ENCODE results near the gene VTI1A. TPM values are rescaled to one million over a fixed set of nuclear protein-coding genes. Genes with fewer than 3 reads are reported as not detected.

The VTI1A gene
- polyA plus RNA-seq, 1 donor from 2014 or later, result 28.7 TPM

DNA sequence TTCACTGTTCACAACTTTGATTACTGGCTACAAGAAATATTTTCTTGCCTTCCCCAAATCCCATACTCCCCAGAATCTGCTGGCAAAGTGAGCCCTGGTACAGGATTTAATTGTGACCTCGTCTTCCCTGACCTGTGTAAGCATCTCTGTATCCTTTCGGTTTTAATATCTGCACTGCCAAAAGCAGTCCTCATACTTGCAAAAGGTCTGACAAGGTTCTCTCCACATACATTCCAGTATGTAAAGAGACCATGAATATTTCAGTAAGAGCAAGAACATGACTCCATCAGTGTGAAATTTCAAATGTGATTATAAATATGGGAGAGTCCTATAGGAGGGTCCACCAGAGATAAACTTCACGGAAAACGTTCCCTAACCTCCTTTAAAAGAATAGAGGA, 369.0 kb downstream of the VTI1A start:
- Histone ChIP-seq H3K27ac (ENCODE audit: low read length) (no peak overlapping the region), H3K4me3 (ENCODE audit: low read length) (no peak overlapping the region), H3K9me3 (ENCODE audit: low read length) (no peaks in the 10 kb centered on the region), H3K9me2 (ENCODE audit: insufficient read depth, low read length) (no peaks in the 10 kb centered on the region), H3K4me2 (ENCODE audit: low read length) (no peak overlapping the region), H4K20me1 (ENCODE audit: insufficient read depth) (no peaks in the 10 kb centered on the region), H3F3A (ENCODE audit: insufficient read depth, low read length, poor library complexity, severe bottlenecking) (no peaks in the 10 kb centered on the region), H3K9ac (ENCODE audit: low read length) (no peak overlapping the region), H3K79me2 (replicated peaks; ENCODE audit: insufficient read depth, low read length) (no peaks in the 10 kb centered on the region), H3K27me3 (ENCODE audit: insufficient read depth, low read depth, low read length) (no peaks in the 10 kb centered on the region), H3K36me3 (ENCODE audit: insufficient read depth, low read length) (no peaks in the 10 kb centered on the region), H2AFZ (ENCODE audit: low read depth, low read length) (no peak overlapping the region)
- no peak for TF ChIP-seq EP300 (conservative IDR thresholded peaks at IDR 0.05; ENCODE audit: poor library complexity, severe bottlenecking)
- TF ChIP-seq, protein P1, sequence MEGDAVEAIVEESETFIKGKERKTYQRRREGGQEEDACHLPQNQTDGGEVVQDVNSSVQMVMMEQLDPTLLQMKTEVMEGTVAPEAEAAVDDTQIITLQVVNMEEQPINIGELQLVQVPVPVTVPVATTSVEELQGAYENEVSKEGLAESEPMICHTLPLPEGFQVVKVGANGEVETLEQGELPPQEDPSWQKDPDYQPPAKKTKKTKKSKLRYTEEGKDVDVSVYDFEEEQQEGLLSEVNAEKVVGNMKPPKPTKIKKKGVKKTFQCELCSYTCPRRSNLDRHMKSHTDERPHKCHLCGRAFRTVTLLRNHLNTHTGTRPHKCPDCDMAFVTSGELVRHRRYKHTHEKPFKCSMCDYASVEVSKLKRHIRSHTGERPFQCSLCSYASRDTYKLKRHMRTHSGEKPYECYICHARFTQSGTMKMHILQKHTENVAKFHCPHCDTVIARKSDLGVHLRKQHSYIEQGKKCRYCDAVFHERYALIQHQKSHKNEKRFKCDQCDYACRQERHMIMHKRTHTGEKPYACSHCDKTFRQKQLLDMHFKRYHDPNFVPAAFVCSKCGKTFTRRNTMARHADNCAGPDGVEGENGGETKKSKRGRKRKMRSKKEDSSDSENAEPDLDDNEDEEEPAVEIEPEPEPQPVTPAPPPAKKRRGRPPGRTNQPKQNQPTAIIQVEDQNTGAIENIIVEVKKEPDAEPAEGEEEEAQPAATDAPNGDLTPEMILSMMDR (IDR thresholded peaks at IDR 0.05; ENCODE audit: poor library complexity, severe bottlenecking), result no peak
- no peak for TF ChIP-seq SMC3 (conservative IDR thresholded peaks at IDR 0.05; ENCODE audit: poor library complexity)
- TF ChIP-seq TAF1 (IDR thresholded peaks at IDR 0.05; ENCODE audit: low read depth), result no peak
- no peak for TF ChIP-seq MXI1 (conservative IDR thresholded peaks at IDR 0.05; ENCODE audit: poor library complexity, severe bottlenecking)
- no peak for TF ChIP-seq RAD21 (conservative IDR thresholded peaks at IDR 0.05)

DNA sequence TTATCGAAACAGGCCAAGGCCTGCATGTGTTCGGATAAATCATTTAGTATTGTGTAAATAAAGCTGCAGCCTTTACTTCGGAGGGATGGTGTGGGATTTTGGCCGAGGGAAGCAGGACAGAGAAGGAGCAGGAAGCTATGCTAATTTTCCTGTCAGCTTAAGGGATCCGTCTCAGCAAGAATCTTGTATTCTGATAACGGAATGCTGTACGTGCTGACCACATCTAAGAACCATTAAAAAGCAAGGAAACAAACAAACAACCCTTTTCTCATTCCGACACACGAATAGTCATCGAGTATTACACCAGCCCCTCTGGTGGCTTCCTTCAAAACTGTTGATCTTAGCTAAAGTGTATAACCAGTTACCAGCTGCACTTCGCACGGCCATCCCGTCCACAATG, 369.9 kb downstream of the VTI1A start:
- H3K9ac ChIP-seq (ENCODE audit: low read length), result no peak overlapping the region
- H4K20me1 ChIP-seq (ENCODE audit: insufficient read depth), result no peaks in the 10 kb centered on the region
- H3K27ac ChIP-seq (ENCODE audit: low read length), result no peak overlapping the region
- no peaks in the 10 kb centered on the region for H3K36me3 ChIP-seq (ENCODE audit: insufficient read depth, low read length)
- H3F3A ChIP-seq (ENCODE audit: insufficient read depth, low read length, poor library complexity, severe bottlenecking), result no peaks in the 10 kb centered on the region
- no peak overlapping the region for H2AFZ ChIP-seq (ENCODE audit: low read depth, low read length)
- H3K4me2 ChIP-seq (ENCODE audit: low read length), result no peak overlapping the region
- no peaks in the 10 kb centered on the region for H3K27me3 ChIP-seq (ENCODE audit: insufficient read depth, low read depth, low read length)
- H3K9me3 ChIP-seq (ENCODE audit: low read length), result no peaks in the 10 kb centered on the region
- no peak for TF ChIP-seq SMC3 (conservative IDR thresholded peaks at IDR 0.05; ENCODE audit: poor library complexity)
- no peak for TF ChIP-seq MXI1 (conservative IDR thresholded peaks at IDR 0.05; ENCODE audit: poor library complexity, severe bottlenecking)
- TF ChIP-seq EZH2 (IDR thresholded peaks at IDR 0.05; ENCODE audit: borderline replicate concordance, insufficient read depth, low read length, poor library complexity, severe bottlenecking), result no peak
- TF ChIP-seq, protein P2, sequence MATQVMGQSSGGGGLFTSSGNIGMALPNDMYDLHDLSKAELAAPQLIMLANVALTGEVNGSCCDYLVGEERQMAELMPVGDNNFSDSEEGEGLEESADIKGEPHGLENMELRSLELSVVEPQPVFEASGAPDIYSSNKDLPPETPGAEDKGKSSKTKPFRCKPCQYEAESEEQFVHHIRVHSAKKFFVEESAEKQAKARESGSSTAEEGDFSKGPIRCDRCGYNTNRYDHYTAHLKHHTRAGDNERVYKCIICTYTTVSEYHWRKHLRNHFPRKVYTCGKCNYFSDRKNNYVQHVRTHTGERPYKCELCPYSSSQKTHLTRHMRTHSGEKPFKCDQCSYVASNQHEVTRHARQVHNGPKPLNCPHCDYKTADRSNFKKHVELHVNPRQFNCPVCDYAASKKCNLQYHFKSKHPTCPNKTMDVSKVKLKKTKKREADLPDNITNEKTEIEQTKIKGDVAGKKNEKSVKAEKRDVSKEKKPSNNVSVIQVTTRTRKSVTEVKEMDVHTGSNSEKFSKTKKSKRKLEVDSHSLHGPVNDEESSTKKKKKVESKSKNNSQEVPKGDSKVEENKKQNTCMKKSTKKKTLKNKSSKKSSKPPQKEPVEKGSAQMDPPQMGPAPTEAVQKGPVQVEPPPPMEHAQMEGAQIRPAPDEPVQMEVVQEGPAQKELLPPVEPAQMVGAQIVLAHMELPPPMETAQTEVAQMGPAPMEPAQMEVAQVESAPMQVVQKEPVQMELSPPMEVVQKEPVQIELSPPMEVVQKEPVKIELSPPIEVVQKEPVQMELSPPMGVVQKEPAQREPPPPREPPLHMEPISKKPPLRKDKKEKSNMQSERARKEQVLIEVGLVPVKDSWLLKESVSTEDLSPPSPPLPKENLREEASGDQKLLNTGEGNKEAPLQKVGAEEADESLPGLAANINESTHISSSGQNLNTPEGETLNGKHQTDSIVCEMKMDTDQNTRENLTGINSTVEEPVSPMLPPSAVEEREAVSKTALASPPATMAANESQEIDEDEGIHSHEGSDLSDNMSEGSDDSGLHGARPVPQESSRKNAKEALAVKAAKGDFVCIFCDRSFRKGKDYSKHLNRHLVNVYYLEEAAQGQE (IDR thresholded peaks at IDR 0.05; ENCODE audit: borderline replicate concordance), result no peak
- no peak for TF ChIP-seq POLR2AphosphoS5 (IDR thresholded peaks at IDR 0.05)
- TF ChIP-seq, protein P1 (IDR thresholded peaks at IDR 0.05; ENCODE audit: poor library complexity, severe bottlenecking), result no peak
- no peak for TF ChIP-seq TAF1 (IDR thresholded peaks at IDR 0.05; ENCODE audit: low read depth)
- H3K79me2 ChIP-seq (replicated peaks; ENCODE audit: insufficient read depth, low read length), result no peaks in the 10 kb centered on the region
- no peak overlapping the region for H3K4me3 ChIP-seq (ENCODE audit: low read length)
- H3K9me2 ChIP-seq (ENCODE audit: insufficient read depth, low read length), result no peaks in the 10 kb centered on the region
